Measurements from ENCODE around the gene TBX3. TPM values are rescaled to one million over a fixed set of nuclear protein-coding genes. Genes with fewer than 3 reads are reported as not detected.
"Not testable (repeated sequence)": the region's sequence is repeated elsewhere in the genome, so short reads cannot be mapped to it uniquely, and the experiment has no call there.

The TBX3 gene
- total and polyA plus RNA-seq, 2 donors (not counting 3 experiments of a cell fraction or from before 2014, with no cell fraction given): 0.52 to 2.0 TPM

GRCh38 chr12:114726092-114726710, 42.2 kb upstream of the TBX3 start:
- H3K36me3 ChIP-seq (ENCODE audit: control insufficient read depth in 2 of 2, extremely low read depth in 1 of 2, insufficient read depth in 2 of 2, low read length in 2 of 2): no peaks in the 10 kb centered on the region
- H3K9me3 ChIP-seq (replicated peaks; ENCODE audit: control insufficient read depth, insufficient read depth, low read length): no peaks in the 10 kb centered on the region
- H3K79me2 ChIP-seq (ENCODE audit: control insufficient read depth, insufficient read depth, low read length): no peaks in the 10 kb centered on the region
- CTCF ChIA-PET: no interaction called here
- no peak for DNase-seq (ENCODE audit: low read depth, low spot score)
- POLR2A ChIA-PET: no interaction called here
- no peaks in the 10 kb centered on the region for H3K27me3 ChIP-seq (ENCODE audit: control insufficient read depth in 2 of 2, insufficient read depth in 2 of 2, low read length in 2 of 2)
- TF ChIP-seq GATA2 (IDR thresholded peaks at IDR 0.05; ENCODE audit: insufficient read depth, insufficient read length, low read depth, low read length) (no peak), CTCF (IDR thresholded peaks at IDR 0.05; ENCODE audit: extremely low read depth in 1 of 2, insufficient read depth in 1 of 2, low read depth in 1 of 2, low read length in 2 of 2) (no peak), POLR2A (IDR thresholded peaks at IDR 0.05; ENCODE audit: low read depth, low read length) (no peak), POLR2AphosphoS5 (IDR thresholded peaks at IDR 0.05; ENCODE audit: insufficient read depth, low read depth, low read length) (no peak), EZH2 (IDR thresholded peaks at IDR 0.05; ENCODE audit: borderline replicate concordance, low read depth, low read length, severe bottlenecking) (no peak), FOS (IDR thresholded peaks at IDR 0.05; ENCODE audit: borderline replicate concordance, insufficient read depth, low read length) (no peak), MAX (IDR thresholded peaks at IDR 0.05; ENCODE audit: insufficient read depth, insufficient read length) (no peak), JUN (IDR thresholded peaks at IDR 0.05; ENCODE audit: borderline replicate concordance, insufficient read depth, insufficient read length, low read depth) (no peak), MYC (IDR thresholded peaks at IDR 0.05; ENCODE audit: low read depth, low read length) (no peak)
- H2AFZ ChIP-seq (ENCODE audit: low read depth, low read length): no peak overlapping the region
- dilution Hi-C loops (cut with MboI; ENCODE audit: extremely low pct_ligation_motif_present, low sequenced_read_pairs) (no loop called here), intact Hi-C loops (cut with micrococcal nuclease) (no loop called here)
- BruUV-seq (replicated peaks): no TSS peak
- no peak for FAIRE-seq
- H3K4me1 ChIP-seq (ENCODE audit: control insufficient read depth, extremely low read depth, insufficient read depth, low read length): no peaks in the 10 kb centered on the region
- H3K4me3 ChIP-seq (replicated peaks in 1 of 3; ENCODE audit: insufficient read depth in 1 of 3, low read depth in 1 of 3, low read length in 3 of 3): no peak overlapping the region
- H4K20me1 ChIP-seq (replicated peaks; ENCODE audit: control insufficient read depth, extremely low read depth, insufficient read depth, low read length): no peaks in the 10 kb centered on the region
- no peak overlapping the region for H3K27ac ChIP-seq (ENCODE audit: insufficient read depth, low read depth, low read length)
- no peaks in the 10 kb centered on the region for H3K9me1 ChIP-seq (replicated peaks; ENCODE audit: control insufficient read depth, extremely low read depth, insufficient read depth, low read length)
- H3K4me2 ChIP-seq (ENCODE audit: insufficient read depth, low read length): no peak overlapping the region
- H3K9ac ChIP-seq (replicated peaks; ENCODE audit: extremely low read depth, insufficient read depth, low read length): no peak overlapping the region

- H2AFZ ChIP-seq (ENCODE audit: low read depth, low read length); dilution Hi-C loops (cut with MboI; ENCODE audit: extremely low pct_ligation_motif_present, low sequenced_read_pairs); H3K4me3 ChIP-seq (replicated peaks in 1 of 3; ENCODE audit: insufficient read depth in 1 of 3, low read depth in 1 of 3, low read length in 3 of 3); intact Hi-C loops (cut with micrococcal nuclease); H3K4me2 ChIP-seq (ENCODE audit: insufficient read depth, low read length); H3K27me3 ChIP-seq (ENCODE audit: control insufficient read depth in 2 of 2, insufficient read depth in 2 of 2, low read length in 2 of 2); BruUV-seq (replicated peaks); CTCF ChIA-PET; POLR2A ChIA-PET; H4K20me1 ChIP-seq (replicated peaks; ENCODE audit: control insufficient read depth, extremely low read depth, insufficient read depth, low read length); H3K36me3 ChIP-seq (ENCODE audit: control insufficient read depth in 2 of 2, extremely low read depth in 1 of 2, insufficient read depth in 2 of 2, low read length in 2 of 2); H3K9me1 ChIP-seq (replicated peaks; ENCODE audit: control insufficient read depth, extremely low read depth, insufficient read depth, low read length); H3K4me1 ChIP-seq (ENCODE audit: control insufficient read depth, extremely low read depth, insufficient read depth, low read length); H3K27ac ChIP-seq (ENCODE audit: insufficient read depth, low read depth, low read length); FAIRE-seq; H3K79me2 ChIP-seq (ENCODE audit: control insufficient read depth, insufficient read depth, low read length); H3K9ac ChIP-seq (replicated peaks; ENCODE audit: extremely low read depth, insufficient read depth, low read length); H3K9me3 ChIP-seq (replicated peaks; ENCODE audit: control insufficient read depth, insufficient read depth, low read length); DNase-seq (ENCODE audit: low read depth, low spot score): not testable (repeated sequence)
Observed at GRCh38 chr12:114722176-114722575, 38.2 kb upstream of the TBX3 start.

All from endothelial cell of umbilical vein (primary cell).